22Rv1 (cell line): ENCODE results near the gene ITPKC.

ENCODE experiments used
- H3K27ac ChIP-seq: fragments of 450-650 bp; 2 replicates; pipeline ENCODE4 v1.5.1; 2017
- CTCF ChIP-seq: fragments of 450-650 bp; IDR thresholded peaks from 2 replicates; pipeline ENCODE4 v1.5.1; 2017; ENCODE audit warnings: mild to moderate bottlenecking
- ZFX ChIP-seq: fragments of 450-650 bp; IDR thresholded peaks from 2 replicates; pipeline ENCODE4 v1.6.1; 2017; ENCODE audit warnings: antibody characterized with exemption, borderline replicate concordance

Gene ITPKC

GRCh38 chr19:40685563-40685962 is 31.3 kb upstream of the ITPKC start:
- no peak overlapping the region for H3K27ac ChIP-seq
- TF ChIP-seq CTCF (no peak), ZFX (no peak)

GRCh38 chr19:40686882-40687524 is 29.9 kb upstream of the ITPKC start:
- no peak overlapping the region for H3K27ac ChIP-seq
- no peak for TF ChIP-seq ZFX
- no peak for TF ChIP-seq CTCF

GRCh38 chr19:40687525-40688016 is 29.3 kb upstream of the ITPKC start:
- TF ChIP-seq ZFX (no peak), CTCF (no peak)
- no peak overlapping the region for H3K27ac ChIP-seq

GRCh38 chr19:40688309-40688708 is 28.6 kb upstream of the ITPKC start:
- peak overlapping the region; percentile 79; the same call in 1 of the 2 replicates for H3K27ac ChIP-seq
- TF ChIP-seq CTCF (no peak), ZFX (no peak)

GRCh38 chr19:40688987-40689338 is 27.9 kb upstream of the ITPKC start:
- peak overlapping the region; percentile 79; the same call in 1 of the 2 replicates for H3K27ac ChIP-seq
- TF ChIP-seq ZFX (no peak), CTCF (no peak)

- TF ChIP-seq CTCF (no peak), ZFX (no peak)
- peak overlapping the region; percentile 79 for H3K27ac ChIP-seq
These were observed 27.4 kb upstream of the ITPKC start for GRCh38 chr19:40689339-40690049.

- H3K27ac ChIP-seq: peak within 1 kb of the TSS; percentile 79
- no peak for TF ChIP-seq CTCF
- no peak for TF ChIP-seq ZFX
These were observed 26.7 kb upstream of the ITPKC start, which contains the start of gene NUMBL for GRCh38 chr19:40690050-40690692. NUMBL (minus strand) TSS chr19:40690651; CDS start chr19:40690483, 168 bp downstream.
